Esophagus muscularis mucosa (tissue), 4 donors: ENCODE data around the gene MAP2K2.

Experiments
- CTCF ChIP-seq, 3 experiments: fragments of 200-600 bp in 2 of 3; fragments of 450-650 bp in 1 of 3; sonication (generic) in 2 of 3; IDR thresholded peaks; one replicate each; pipeline ENCODE4 v1.5.1; 2017 to 2019; ENCODE audit warnings: antibody characterized with exemption in 3 of 3, mild to moderate bottlenecking in 2 of 3, moderate library complexity in 1 of 3
- EP300 ChIP-seq: sonication (generic); formaldehyde crosslinking; IDR thresholded peaks from one replicate; pipeline ENCODE4 v1.6.1; 2017; ENCODE audit warnings: antibody characterized with exemption
- POLR2A ChIP-seq: fragments of 450-650 bp; IDR thresholded peaks from one replicate; pipeline ENCODE4 v1.6.1; 2017; ENCODE audit warnings: antibody characterized with exemption, moderate library complexity, mild to moderate bottlenecking, low read depth
- POLR2AphosphoS5 ChIP-seq, 2 donors: sonication (generic); formaldehyde crosslinking; IDR thresholded peaks; one replicate each; pipeline ENCODE4 v1.6.1; 2017; ENCODE audit warnings: antibody characterized with exemption in 2 of 2

- TF ChIP-seq POLR2AphosphoS5 (IDR thresholded peaks at IDR 0.05) (no peak), CTCF (IDR thresholded peaks at IDR 0.05) (no peak), POLR2A (no peak), EP300 (no peak)
Observed at GRCh38 chr19:4080473-4080872, 43.4 kb downstream of the MAP2K2 start.
